Upper lobe of right lung (tissue), 1 donor: ENCODE data around the gene STYXL2. TPM values are rescaled to one million over a fixed set of nuclear protein-coding genes. Genes with fewer than 3 reads are reported as not detected.
A peak's percentile ranks its signal among the peaks of the same experiment; 100 is the strongest.

ENCODE experiments used
- ATAC-seq: fragments of 200-7000 bp; cut with Tn5 transposase; one replicate; pipeline ENCODE4 v1.9.1; 2020; ENCODE audit warnings: mild to moderate bottlenecking, moderate library complexity
- DNase-seq: peaks from one replicate; pipeline ENCODE4 v3.0.0-alpha.2; 2020
- H3K27ac ChIP-seq: fragments of 200-600 bp; one replicate; pipeline ENCODE4 v1.8.0; 2022
- H3K27me3 ChIP-seq: fragments of 200-600 bp; one replicate; pipeline ENCODE4 v1.8.0; 2022; ENCODE audit warnings: mild to moderate bottlenecking
- H3K36me3 ChIP-seq: fragments of 200-600 bp; one replicate; pipeline ENCODE4 v1.8.0; 2022
- H3K4me1 ChIP-seq: fragments of 200-600 bp; one replicate; pipeline ENCODE4 v1.8.0; 2022
- H3K4me3 ChIP-seq: fragments of 200-600 bp; one replicate; pipeline ENCODE4 v1.8.0; 2022; ENCODE audit warnings: mild to moderate bottlenecking
- H3K9me3 ChIP-seq: fragments of 200-600 bp; one replicate; pipeline ENCODE4 v1.8.0; 2022
- intact Hi-C: fragments of 100-400 bp; cut with DNase I; formaldehyde crosslinking; loops from one replicate; pipeline ENCODE4 v1.11.0; 2022
- long read RNA-seq: library from polyadenylated mRNA; unstranded; transcript quantifications from one replicate; pipeline ENCODE4 v2.0.0, GENCODE V29; 2021
- total RNA-seq: library from RNA; stranded (reverse); fragmentation: NEBNext Ultra II Directional; extraction: Animal tissue kit (Norgen Biotek cat#: 25700); gene quantifications from one replicate; pipeline ENCODE4 v1.2.1, GENCODE V29; 2021
- TF ChIP-seq, protein P1 (sequence below): fragments of 200-600 bp; IDR thresholded peaks from one replicate; pipeline ENCODE4 v1.8.0; 2022; ENCODE audit warnings: antibody characterized with exemption
- donor health status: DM: no; HTN: yes; CAD: no; lungs with severe emphysema.

The STYXL2 gene
- total RNA-seq, result 0.17 TPM
- long read RNA-seq, result 0 reads

GRCh38 chr1:167093846-167094516 is at the start of gene STYXL2:
Gene STYXL2, plus strand, starts transcription at chr1:167094075. Its CDS starts 775 bp downstream, at chr1:167094850.
- Histone ChIP-seq H3K27ac (no peak within 1 kb of the TSS), H3K4me3 (no peak within 1 kb of the TSS), H3K27me3 (no peaks in the 10 kb centered on the region), H3K4me1 (no peaks in the 10 kb centered on the region), H3K9me3 (no peaks in the 10 kb centered on the region), H3K36me3 (no peaks in the 10 kb centered on the region)
- no peak for DNase-seq
- TF ChIP-seq, protein P1, sequence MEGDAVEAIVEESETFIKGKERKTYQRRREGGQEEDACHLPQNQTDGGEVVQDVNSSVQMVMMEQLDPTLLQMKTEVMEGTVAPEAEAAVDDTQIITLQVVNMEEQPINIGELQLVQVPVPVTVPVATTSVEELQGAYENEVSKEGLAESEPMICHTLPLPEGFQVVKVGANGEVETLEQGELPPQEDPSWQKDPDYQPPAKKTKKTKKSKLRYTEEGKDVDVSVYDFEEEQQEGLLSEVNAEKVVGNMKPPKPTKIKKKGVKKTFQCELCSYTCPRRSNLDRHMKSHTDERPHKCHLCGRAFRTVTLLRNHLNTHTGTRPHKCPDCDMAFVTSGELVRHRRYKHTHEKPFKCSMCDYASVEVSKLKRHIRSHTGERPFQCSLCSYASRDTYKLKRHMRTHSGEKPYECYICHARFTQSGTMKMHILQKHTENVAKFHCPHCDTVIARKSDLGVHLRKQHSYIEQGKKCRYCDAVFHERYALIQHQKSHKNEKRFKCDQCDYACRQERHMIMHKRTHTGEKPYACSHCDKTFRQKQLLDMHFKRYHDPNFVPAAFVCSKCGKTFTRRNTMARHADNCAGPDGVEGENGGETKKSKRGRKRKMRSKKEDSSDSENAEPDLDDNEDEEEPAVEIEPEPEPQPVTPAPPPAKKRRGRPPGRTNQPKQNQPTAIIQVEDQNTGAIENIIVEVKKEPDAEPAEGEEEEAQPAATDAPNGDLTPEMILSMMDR, result no peak
- intact Hi-C loops, result no loop called here
- no peak for ATAC-seq

DNA sequence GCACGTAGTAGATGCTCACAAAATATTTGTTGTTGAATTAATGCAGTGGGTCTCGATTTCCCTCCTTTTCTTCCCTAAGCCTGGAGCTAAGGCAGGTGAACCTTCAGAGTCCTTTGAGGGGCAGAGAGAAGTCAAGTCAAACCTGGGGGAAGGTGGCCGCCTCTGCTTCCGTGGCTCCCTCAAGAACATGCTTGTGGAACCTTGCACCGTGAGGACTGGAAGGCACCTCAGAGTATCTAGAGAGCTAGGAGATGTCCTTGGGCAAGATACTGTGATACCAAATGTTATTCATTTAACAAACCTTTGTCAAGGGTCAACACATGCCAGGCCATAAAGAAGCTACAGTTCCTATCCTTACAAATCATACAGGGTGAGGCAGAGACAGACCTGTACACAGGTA is 42.0 kb upstream of the STYXL2 start:
- ATAC-seq (no peak), DNase-seq (no peak)
- intact Hi-C loops, result no loop called here
- Histone ChIP-seq H3K27ac (no peak overlapping the region), H3K4me3 (no peak overlapping the region), H3K36me3 (no peaks in the 10 kb centered on the region), H3K27me3 (no peaks in the 10 kb centered on the region), H3K9me3 (no peaks in the 10 kb centered on the region), H3K4me1 (no peaks in the 10 kb centered on the region)
- TF ChIP-seq, protein P1, result no peak

- no peaks in the 10 kb centered on the region for H3K9me3 ChIP-seq
Observed at GRCh38 chr1:167052389-167052788, 41.5 kb upstream of the STYXL2 start.

GRCh38 chr1:167054531-167054930 is 39.3 kb upstream of the STYXL2 start:
- intact Hi-C loops, result no loop called here
- Histone ChIP-seq H3K27me3 (peaks cover under 1% of the 10 kb centered on the region), H3K27ac (no peak overlapping the region), H3K9me3 (no peaks in the 10 kb centered on the region), H3K4me1 (no peaks in the 10 kb centered on the region), H3K4me3 (no peak overlapping the region), H3K36me3 (no peaks in the 10 kb centered on the region)
- TF ChIP-seq, protein P1, result no peak
- DNase-seq (no peak), ATAC-seq (no peak)

More at GRCh38 chr1:167052389-167052788, 41.5 kb upstream of the STYXL2 start:
- H3K4me1 ChIP-seq, result no peaks in the 10 kb centered on the region
- TF ChIP-seq, protein P1, result peak; percentile 21
- ATAC-seq (peak; percentile 20), DNase-seq (no peak)
- no peaks in the 10 kb centered on the region for H3K36me3 ChIP-seq
- H3K4me3 ChIP-seq, result no peak overlapping the region
- H3K27me3 ChIP-seq, result no peaks in the 10 kb centered on the region
- intact Hi-C loops, result no loop called here
- H3K27ac ChIP-seq, result no peak overlapping the region

DNA sequence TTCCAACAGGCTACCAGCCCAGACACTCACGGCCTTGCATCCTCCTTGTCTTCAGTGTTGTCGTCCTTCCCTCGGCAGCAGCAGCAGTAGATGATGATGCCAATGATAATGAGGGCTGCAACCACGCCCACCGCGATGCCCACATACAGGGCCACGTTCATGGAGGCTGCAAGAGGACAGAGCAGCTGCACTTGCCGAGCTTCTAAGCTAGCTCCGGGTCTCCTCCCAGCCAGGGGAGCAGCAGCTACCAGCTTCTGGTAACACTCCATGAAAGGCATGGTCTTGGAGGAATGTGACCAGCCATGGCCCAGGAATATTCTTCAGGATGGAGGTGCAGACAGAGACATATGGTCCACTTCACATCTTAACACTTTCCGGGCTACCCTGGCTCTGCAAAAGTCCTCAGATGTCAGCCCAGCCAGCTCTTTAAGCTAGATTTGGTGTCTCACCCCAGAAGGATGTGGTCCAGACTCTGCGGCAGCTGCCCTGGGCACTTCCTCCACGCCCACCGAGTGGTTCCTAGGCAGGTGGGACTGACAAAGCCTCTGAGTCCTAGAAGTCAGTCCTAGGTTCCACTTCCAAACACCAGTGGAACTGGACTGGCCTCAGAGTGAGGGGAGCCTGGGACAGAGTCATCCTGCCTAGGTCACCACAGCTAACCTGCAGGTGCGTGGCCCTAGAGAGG is 38.8 kb upstream of the STYXL2 start:
- TF ChIP-seq, protein P1, result no peak
- H3K4me1 ChIP-seq, result no peaks in the 10 kb centered on the region
- ATAC-seq (no peak), DNase-seq (no peak)
- no peak overlapping the region for H3K27ac ChIP-seq
- no peaks in the 10 kb centered on the region for H3K36me3 ChIP-seq
- no peaks in the 10 kb centered on the region for H3K9me3 ChIP-seq
- no peak overlapping the region for H3K4me3 ChIP-seq
- peaks cover 6% of the 10 kb centered on the region for H3K27me3 ChIP-seq
- intact Hi-C loops, result no loop called here
